ENCODE measurements around the gene KAZN.

Gene KAZN

DNA sequence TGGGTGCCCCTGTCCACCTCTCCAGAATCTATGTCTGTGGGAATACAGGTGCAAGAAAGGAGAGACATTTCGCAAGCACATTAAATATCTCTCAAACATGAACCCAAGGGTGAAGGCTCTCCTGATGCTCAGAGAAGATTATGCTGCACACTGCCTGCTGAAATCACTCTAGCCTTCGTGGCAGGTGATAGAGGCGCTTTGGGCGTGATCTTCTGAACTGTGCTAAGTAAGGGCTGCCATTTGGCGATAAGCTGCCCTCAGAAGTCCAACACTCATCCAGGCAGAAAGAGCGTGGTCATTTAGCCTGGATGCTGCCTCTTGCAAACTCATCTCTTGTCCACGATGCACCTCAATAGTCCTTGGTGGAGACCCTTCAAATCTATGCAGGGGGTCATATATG is 241.9 kb downstream of the KAZN start:
- no peak for DNase-seq

DNA sequence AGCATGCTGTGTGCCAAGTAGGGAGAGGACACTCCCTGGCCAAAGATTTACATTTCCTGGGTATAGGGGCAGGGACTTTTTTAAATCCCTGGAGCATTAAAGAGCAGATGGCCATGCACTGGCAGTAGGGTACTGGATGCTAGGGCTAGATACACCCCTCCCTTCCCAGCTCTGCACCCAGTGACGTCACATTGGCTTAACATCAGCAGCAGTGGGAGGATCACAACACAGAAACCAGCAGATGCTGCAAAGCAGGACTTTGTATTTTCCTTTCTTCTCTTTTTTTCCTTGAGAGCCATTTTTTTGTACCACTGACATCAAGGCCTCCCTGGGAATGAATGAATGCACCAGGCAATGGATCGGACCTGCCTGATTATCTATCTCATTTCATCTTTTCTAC is 243.0 kb downstream of the KAZN start:
- DNase-seq: no peak

DNA sequence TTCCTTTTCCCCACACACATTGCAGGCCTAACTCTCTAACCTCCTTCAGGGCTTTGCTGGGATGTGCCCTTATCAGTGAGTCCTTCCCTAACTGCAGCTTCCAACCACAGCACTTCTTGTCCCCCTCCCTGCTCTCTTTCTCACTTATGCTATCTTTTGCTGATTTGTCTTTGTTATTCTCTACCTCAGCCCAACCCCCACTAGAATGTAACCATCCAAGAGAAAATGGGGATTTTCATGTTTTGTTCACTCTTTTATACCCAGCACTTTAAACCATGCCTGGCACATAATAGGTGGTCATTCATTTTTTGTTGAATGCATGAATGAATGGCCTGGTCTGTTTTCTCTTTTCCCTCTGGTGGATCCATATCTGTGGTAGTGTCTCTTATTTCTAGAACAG is 243.5 kb downstream of the KAZN start:
- DNase-seq: no peak

DNA sequence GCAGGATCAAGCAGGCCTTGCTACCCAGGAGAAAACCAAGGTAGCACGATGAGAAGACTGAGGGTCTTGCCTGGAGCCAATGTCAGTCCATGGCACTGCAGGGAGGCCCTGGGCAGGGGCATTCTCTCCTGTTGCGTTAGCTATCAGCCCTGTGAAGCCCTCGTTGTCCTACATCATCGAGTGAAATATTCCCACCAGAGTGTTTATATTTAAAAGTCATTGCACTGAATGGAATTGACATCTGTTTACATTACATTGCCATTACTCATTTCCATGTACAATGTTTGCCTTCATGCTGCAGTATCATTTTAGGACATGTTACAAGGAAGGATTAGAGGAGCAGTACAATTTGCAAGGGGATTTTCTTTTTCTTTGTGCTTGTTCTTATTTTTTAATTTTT is 243.9 kb downstream of the KAZN start:
- no peak for DNase-seq

DNA sequence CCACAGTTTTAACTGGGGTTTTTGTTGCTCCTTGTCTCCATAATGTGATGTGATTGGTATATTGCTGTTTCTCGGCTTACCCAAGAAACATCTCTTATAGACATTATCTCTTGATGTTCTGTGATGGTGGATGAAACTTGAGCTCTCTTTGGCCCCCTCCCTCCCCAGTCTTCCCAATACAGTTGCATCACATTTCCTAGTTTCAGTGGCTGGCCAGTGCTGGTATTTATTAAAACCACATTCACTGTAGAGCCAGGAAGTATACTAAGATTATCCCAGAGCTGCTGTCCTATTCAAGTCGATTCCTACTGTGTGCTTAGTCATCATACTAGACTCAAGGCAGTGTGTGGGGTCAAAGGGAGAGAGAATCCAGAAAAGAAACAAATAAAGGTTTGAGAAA is 244.4 kb downstream of the KAZN start:
- DNase-seq: no peak

DNA sequence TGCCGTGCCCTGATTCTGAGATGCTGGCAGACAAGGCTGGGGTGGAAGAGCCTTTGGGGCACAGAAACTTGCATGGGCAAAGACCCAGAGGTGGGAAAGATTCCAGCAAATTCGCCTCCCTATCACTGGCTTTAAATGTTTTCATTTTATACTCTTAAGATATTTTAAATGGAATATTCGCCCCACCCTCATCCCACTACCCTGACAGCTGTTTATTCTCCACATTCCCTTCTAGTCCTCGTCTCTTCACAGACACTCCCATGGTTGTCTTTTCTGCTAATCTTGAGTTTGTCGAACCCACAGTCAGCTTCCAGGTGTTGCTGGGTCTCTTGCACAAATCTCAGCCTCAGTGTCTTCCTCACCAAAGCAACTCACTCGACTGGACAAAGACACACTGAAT is 245.0 kb downstream of the KAZN start:
- no peak for DNase-seq

DNA sequence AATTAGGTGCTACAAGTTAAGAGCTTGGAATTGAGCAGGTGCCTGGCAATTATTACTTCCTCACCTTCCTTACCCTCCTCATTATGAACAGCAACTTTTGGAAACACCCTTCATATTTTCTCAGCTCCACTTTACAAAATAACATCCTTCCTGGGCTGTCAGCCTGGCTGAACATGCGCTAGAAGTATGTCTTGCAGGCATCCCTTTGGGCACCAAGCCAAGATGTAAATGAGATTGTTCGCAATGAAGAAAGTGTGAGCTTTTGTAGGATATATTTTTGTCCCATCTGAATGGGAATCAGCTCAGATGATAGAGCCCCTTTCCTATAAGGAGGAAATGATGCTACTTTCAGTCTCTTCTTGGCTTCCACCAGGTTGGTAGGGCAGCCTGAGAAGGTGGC is 245.9 kb downstream of the KAZN start:
- DNase-seq: no peak

DNA sequence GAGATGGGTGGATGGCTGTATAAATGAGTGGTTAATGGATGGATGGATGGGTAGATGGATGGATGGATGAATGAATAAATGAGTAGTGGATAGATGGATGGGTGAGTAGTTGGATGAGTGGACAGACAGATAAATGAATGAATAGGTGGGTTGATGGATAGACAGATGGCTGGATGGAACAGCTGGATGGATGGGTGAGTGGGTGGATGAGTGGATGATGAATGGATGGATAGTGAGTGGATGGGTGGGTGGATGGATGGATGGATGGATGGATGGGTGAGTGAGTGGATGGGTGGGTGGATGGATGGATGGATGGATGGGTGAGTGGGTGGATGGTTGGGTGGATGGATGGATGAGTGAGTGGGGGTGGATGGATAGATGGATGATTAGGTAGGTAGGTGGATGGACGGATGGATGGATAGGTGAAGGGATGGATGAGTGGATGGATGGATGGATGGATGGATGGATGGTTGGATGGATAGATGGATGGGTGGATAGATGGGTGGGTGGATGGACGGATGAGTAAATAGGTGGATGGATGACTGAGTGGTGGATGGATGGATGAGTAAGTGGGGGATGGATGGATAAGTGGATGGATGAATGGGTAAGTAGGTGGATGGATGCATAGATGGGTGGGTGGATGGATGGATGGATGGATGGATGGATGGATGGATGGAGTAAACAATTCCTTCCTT is 246.6 kb downstream of the KAZN start:
- DNase-seq: no peak

DNA sequence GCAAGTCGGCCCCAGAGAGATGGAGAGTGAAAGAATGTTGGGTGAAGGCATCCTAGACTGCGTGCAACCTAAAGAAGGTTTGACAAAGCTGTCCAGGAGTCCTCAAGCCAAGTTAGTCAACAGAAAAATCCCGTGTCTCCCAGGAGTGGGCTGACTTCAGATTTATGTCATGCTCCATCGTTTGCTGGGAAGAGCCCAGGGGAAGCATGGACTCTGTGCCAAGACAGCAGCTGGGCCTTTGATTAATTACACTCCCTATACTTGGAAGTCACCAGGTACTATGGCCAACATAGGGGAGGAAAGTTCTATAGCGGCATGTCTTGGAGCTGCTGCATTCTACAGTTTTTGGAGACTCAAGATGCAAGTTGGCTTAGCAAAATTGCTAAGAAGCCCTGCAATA is 247.4 kb downstream of the KAZN start:
- no peak for DNase-seq

DNA sequence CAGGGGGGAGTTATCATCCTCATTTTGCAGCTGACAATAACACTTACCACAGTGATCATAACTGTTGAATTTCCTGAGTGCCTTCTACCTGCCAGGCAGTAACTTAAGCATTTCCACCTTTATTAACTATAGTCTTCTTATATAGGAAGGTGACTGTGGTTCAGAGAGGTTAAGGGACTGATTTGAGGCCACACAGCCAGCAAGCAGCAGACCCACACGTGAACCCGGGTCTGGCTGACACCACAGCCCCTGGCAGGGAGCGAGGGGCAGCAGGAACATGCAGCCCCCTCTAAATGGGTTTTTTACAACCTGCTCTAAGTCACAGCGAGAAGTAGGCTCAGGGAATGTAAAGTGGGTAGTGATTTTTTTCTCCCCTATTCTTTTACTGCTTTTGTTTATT is 248.2 kb downstream of the KAZN start:
- DNase-seq: no peak

DNA sequence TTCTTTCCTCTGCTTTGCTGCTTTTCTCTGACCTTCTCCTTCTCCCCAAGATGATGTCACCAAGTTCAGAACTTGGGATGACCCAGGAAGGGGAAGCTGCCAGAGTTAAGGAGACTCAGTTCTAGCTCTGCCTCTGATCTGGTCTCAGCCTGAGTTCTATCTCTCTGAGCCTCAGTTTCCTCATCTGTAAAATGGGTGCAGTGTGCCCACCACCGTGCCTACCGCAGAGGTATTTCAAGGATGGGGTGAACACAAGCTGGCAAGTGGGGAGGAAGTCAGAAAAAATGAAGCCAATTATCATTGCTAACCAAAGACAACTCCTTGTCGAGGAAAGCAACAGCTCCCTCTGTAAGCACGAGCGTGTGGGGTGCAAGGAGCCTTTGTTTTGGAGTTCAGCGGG is 249.7 kb downstream of the KAZN start:
- no peak for DNase-seq

DNA sequence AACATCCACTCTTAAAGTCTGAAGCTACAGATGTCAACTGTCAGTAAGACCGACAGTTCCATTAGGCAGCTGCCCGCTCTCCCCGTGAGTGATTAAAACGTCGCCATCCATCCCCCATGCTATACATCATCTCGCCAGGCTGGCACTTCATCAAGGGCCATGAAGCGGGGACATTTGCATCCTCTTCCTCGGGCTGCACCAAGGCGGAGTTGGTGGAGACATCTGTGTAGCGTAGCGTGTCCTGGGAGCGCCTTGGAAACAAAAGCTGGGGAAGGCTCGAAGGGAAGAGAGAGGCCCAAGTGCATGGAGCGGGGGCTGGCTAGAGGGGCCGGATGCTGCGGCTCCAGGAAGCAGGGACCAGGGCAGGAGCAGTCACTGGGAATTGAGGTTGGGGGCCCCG is 250.1 kb downstream of the KAZN start:
- DNase-seq: no peak

DNA sequence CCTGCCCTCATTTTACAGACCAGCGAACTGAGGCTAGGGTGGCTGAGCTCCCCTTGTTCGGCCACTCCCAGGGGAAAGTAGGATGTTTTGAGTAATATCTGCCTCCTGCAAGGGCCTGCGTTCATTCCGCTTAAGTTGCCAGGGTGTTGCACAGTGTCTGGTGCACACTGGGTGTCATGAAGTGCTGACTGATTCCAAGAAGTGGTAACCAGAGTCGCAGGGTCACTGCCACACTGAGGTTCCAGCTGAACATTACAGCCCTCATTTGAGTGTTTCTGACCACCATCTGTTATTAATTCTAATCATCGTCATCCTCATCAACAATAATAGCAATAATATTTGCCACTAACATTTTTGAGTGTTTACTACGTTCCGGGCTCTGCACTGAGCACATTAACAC is 250.6 kb downstream of the KAZN start:
- no peak for DNase-seq

DNA sequence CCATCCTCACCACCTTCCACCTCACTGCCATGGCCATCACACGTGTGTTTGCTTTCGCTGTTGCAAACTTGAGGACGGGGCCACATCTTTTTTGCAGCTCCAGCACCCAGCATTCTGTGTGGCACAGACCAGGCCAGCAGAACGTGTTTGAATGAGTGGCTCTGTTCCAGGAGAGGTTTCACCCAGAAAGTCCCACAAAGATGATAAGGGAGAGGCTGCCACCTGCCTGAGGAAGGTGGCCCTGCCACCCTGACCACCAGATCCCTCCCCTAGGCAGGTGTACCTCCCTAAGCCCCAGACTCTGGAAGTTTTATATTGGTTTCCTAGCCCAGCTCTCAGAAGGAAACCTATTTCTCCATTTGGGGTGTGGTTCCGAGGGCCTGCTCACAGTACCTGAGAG is 252.1 kb downstream of the KAZN start:
- peak; percentile 32 for DNase-seq

DNA sequence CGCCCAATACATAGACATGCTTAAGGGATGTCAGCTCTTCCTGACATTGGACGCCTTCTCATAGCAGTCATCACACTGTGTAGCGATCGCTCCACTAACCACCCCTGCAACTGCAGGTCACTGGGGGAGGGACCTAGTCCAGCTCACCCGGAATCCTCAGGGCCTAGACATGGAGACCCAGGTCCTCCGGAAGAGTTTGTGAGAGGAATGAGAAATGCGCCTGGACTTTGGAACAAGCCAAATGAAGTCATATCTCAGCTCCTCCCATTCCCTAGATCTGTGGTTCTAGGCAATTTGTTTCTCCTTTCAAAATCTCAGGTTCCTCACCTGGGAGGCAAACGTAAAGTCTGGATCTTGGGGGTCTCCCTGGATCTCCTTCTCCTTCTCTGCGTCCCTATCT is 253.3 kb downstream of the KAZN start:
- no peak for DNase-seq

DNA sequence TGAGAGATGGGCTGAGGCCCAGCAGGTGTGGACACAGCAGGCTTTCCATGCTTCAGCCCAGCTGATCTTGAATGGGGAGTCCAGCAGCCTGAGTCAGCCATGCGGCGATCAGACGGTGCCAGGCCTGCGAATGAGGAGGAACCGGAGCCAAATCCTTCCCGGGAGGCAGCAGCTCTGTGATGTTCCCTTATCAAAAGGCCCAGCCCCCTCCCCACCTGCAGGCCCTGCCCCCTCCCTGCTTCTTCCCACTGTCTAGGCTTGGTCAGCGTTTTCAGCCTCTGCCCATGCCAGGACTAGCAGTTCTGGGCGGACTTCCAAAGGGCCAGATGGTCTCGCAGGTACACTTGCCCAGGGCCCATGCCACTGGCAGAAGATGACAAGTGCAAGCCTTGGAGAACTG is 253.8 kb downstream of the KAZN start:
- DNase-seq: no peak

DNA sequence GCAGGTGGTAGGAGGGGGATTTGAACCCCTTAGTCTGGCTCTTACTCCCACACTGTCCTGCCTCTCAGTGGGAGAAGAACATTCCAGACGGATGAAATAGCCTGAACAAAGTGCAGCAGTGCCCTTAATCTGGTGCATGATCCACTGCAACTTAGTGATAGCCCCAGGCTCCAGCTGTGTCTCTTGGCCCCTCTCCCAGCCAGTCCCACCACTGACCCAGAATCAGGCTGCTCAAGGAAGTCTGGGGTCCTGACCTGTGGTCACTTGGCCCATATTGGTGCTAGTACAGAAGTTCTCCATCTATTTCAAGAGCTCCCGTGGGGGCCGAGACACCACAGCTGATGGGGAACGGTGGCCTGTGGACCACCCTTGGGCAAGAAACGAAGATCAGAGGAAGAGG is 255.0 kb downstream of the KAZN start:
- no peak for DNase-seq

DNA sequence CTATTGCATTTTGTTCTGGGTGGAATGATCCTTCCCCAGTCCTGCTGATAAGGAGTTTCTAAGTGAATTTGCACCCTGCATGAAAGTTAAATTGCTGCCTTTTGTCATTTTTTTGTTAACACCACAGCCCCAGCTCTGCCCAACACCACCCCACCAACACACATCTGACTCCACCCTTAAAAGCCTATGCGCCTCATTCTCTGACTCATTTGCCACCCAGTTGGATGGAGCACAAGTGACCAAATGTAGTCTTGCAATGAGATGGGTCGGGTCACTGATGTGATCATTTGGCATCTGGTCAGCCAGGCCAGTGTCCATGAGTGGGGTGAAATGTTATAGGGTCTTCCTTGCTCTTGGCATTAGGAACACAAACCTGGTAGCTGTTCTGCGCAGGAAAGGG is 256.8 kb downstream of the KAZN start:
- DNase-seq: no peak

DNA sequence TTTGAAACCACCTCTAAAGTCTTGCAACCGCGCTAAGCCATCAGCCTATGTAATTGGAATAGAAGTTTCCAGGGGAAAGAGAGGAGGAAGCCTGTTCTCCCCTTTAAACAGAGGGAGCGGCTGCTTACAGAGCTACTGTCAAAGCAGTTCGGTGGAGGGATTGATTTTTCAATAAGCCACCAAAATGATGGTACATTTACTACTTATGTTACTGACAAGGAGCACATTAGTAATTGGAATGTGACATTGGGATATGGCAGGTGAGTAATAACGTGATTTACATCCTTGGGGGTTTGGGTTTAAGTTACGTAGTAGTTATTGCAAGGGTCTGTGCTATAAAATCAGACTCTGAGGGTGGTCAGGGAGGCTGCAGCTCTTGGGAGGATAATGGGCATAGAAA is 257.3 kb downstream of the KAZN start:
- DNase-seq: no peak

DNA sequence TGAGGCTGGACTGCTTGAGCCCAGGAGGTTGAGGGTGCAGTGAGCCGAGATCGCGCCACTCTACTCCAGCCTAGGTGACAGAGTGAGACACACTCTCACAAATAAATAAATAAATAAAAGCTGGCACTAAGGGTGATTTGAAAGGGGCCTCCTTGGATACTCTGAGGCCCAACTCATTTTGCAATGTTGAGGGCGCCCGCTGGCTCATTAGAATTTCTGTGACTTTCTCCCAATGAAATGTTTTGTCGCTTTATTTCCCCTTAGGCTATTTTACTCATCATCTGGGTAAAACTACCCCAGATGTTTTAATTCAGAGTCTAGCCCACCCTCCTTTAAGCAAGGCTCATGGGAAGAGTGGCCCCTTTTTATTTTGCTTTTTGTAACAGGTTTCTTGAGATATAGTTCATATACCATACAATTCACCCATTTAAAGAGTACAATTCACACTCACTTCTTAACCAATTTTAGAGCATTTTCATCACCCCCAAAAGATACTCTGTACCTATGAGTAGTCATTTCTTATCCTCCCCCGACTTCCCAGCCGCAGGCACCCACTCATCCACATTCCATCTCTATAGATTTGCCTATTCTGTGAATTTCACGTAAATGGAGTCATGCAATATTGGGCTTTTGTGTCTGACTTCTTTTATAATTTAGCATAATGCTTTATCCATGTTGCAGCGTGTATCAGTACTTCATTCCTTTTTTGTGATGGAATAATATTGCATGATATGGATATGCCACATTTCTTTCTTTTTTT is 259.1 kb downstream of the KAZN start:
- DNase-seq: no peak

DNA sequence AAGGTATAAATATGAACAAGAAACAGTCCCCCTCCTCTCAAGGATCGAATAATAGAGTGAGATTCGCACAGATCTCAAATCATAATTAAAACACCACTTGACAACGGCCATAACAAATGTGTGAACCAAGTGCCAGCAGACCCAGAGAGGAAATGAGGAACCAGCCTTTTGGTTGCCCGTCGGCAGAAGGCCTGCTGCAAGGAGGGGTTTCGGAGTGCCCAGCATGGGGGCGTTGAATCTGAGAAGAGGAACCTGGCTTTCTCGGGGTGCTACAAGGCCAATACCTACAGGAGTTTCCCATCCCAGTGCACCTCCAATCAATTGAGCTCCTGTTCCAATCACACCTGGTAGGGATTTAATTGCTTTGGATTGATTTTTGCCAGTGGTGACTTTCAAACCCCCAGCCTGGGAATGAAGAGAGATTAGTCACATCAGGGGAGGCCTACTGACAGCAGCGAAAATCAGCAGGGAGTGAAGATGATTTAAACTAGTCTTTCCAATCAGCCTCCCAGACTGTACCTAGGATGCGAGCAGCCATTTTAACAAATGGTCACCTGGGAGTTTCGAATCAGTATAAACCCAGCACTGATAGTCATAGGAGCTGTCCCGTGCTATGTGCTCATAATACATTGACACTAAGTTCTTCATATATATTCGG is 263.8 kb downstream of the KAZN start:
- DNase-seq: no peak

DNA sequence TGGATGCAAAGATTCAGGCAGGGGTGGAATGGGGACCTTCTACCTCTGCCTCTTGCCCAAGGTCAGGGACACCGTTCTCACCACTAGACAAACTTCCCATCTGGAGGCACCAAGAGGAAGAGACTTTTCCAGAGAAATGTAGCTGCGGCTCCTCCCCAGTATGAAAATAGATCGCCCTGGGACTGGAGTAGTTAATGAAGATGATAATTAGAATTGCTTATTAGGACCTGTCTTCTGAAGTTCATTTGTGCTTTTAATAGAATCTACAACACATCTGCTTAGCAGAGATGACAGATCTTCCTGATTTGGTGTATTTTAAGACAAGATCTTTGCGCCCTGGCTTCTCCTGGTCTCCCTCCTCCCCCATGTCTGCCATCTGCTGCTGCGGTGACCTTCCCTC is 266.6 kb downstream of the KAZN start:
- no peak for DNase-seq

DNA sequence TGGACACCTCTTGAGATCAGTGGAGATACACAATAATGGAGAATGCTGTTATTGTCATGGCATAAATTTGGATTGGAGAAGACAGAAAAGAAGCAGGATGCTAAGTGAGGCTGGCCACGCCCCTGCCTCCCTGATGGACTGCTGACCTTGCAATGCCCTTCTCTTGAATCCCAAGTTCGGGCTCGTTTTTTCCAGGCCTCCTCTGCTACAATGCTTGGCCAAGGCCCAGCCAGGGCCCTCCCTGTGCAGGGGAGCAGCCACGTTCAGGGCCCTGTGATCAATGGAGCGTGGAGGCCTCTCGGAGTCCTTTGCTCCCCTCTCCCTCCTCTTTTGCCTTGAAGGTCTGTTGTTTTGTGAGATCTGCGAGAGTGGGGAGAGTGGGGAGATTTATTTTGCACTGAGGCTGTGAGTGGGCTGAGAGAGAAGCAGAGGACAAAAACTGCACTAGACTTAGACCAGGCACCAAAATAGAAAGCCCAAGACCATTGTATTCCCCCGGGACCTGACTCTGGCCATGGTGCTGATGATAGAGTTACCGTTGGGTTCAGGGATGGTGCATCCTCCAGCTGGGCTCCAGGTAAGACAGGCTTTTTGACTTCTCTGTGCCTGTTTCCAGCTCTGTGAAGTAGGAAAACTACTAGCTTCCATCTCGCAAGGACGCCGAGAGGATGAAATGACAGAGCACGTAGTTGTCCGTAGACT is 268.6 kb downstream of the KAZN start:
- DNase-seq: no peak

DNA sequence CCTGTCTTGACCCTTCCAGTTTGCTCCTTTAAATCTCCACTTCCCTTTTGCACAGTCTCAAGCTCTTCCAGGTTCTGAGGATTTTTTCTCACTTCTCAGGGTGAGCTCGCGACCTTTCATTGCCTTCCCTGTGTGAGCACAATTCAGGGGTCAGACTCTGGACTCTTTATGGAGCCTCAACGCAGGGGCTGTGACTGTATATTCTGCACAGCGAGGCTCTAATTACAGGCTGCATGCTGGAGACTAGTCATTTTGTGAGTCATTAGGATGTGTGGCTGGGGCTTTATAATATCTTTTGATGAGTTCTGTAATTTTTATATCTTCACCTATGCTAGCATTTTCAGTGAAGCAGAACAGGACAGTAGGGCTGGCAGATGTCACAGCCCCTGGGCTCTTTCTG is 270.7 kb downstream of the KAZN start:
- DNase-seq: no peak

Data from NCI-H345 (cell line).